ENCODE measurements around the gene AKAP1. TPM values are rescaled to one million over a fixed set of nuclear protein-coding genes. Genes with fewer than 3 reads are reported as not detected.

The AKAP1 gene
- total and polyA plus RNA-seq, 2 of the 8 experiments (the other 6 are each of a cell fraction or from before 2014, with no cell fraction given): 120 to 156 TPM

DNA sequence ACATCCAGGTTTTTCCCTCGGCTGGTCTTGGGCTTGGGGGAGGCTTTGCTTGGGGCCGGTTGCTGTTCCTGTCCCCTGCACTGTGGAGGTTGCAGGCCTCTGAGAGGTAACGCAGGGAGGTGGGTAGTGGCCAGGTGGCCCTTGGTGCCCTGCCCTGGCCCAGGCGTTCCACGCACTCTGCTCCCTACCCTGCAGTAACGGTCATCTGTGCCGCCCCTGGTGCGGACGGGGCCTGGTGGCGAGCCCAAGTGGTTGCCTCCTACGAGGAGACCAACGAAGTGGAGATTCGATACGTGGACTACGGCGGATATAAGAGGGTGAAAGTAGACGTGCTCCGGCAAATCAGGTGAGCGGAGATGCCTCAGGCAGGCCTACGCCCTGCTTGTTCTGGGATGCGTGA is 30.9 kb downstream of the AKAP1 start (continued):
- TF ChIP-seq, protein P1, sequence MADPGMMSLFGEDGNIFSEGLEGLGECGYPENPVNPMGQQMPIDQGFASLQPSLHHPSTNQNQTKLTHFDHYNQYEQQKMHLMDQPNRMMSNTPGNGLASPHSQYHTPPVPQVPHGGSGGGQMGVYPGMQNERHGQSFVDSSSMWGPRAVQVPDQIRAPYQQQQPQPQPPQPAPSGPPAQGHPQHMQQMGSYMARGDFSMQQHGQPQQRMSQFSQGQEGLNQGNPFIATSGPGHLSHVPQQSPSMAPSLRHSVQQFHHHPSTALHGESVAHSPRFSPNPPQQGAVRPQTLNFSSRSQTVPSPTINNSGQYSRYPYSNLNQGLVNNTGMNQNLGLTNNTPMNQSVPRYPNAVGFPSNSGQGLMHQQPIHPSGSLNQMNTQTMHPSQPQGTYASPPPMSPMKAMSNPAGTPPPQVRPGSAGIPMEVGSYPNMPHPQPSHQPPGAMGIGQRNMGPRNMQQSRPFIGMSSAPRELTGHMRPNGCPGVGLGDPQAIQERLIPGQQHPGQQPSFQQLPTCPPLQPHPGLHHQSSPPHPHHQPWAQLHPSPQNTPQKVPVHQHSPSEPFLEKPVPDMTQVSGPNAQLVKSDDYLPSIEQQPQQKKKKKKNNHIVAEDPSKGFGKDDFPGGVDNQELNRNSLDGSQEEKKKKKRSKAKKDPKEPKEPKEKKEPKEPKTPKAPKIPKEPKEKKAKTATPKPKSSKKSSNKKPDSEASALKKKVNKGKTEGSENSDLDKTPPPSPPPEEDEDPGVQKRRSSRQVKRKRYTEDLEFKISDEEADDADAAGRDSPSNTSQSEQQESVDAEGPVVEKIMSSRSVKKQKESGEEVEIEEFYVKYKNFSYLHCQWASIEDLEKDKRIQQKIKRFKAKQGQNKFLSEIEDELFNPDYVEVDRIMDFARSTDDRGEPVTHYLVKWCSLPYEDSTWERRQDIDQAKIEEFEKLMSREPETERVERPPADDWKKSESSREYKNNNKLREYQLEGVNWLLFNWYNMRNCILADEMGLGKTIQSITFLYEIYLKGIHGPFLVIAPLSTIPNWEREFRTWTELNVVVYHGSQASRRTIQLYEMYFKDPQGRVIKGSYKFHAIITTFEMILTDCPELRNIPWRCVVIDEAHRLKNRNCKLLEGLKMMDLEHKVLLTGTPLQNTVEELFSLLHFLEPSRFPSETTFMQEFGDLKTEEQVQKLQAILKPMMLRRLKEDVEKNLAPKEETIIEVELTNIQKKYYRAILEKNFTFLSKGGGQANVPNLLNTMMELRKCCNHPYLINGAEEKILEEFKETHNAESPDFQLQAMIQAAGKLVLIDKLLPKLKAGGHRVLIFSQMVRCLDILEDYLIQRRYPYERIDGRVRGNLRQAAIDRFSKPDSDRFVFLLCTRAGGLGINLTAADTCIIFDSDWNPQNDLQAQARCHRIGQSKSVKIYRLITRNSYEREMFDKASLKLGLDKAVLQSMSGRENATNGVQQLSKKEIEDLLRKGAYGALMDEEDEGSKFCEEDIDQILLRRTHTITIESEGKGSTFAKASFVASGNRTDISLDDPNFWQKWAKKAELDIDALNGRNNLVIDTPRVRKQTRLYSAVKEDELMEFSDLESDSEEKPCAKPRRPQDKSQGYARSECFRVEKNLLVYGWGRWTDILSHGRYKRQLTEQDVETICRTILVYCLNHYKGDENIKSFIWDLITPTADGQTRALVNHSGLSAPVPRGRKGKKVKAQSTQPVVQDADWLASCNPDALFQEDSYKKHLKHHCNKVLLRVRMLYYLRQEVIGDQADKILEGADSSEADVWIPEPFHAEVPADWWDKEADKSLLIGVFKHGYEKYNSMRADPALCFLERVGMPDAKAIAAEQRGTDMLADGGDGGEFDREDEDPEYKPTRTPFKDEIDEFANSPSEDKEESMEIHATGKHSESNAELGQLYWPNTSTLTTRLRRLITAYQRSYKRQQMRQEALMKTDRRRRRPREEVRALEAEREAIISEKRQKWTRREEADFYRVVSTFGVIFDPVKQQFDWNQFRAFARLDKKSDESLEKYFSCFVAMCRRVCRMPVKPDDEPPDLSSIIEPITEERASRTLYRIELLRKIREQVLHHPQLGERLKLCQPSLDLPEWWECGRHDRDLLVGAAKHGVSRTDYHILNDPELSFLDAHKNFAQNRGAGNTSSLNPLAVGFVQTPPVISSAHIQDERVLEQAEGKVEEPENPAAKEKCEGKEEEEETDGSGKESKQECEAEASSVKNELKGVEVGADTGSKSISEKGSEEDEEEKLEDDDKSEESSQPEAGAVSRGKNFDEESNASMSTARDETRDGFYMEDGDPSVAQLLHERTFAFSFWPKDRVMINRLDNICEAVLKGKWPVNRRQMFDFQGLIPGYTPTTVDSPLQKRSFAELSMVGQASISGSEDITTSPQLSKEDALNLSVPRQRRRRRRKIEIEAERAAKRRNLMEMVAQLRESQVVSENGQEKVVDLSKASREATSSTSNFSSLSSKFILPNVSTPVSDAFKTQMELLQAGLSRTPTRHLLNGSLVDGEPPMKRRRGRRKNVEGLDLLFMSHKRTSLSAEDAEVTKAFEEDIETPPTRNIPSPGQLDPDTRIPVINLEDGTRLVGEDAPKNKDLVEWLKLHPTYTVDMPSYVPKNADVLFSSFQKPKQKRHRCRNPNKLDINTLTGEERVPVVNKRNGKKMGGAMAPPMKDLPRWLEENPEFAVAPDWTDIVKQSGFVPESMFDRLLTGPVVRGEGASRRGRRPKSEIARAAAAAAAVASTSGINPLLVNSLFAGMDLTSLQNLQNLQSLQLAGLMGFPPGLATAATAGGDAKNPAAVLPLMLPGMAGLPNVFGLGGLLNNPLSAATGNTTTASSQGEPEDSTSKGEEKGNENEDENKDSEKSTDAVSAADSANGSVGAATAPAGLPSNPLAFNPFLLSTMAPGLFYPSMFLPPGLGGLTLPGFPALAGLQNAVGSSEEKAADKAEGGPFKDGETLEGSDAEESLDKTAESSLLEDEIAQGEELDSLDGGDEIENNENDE (IDR thresholded peaks at IDR 0.05; ENCODE audit: insufficient replicate concordance, low read length): no peak
- TF ChIP-seq KDM4A (IDR thresholded peaks at IDR 0.05; ENCODE audit: low read depth, low read length, severe bottlenecking) (no peak), BCL11A (IDR thresholded peaks at IDR 0.05; ENCODE audit: low read depth in 2 of 2, low read length in 2 of 2) (no peak), NANOG (IDR thresholded peaks at IDR 0.05; ENCODE audit: insufficient read depth, low read depth, low read length, poor library complexity, severe bottlenecking) (no peak)

Data from H1 (cell line).